B cell (primary cell): ENCODE measurements around the gene LRRC7.

Experiments used
- EZH2 ChIP-seq: IDR thresholded peaks from 2 replicates; pipeline ENCODE4 v1.6.1; 2012; ENCODE audit warnings: borderline replicate concordance, low read depth, mild to moderate bottlenecking, moderate library complexity, low read length; ENCODE audit not compliant: insufficient read depth, poor library complexity, severe bottlenecking
- TF ChIP-seq, protein P1 (sequence below): fragments of 200-600 bp; IDR thresholded peaks from one replicate; pipeline ENCODE4 v1.8.0; 2022; ENCODE audit warnings: antibody characterized with exemption, mild to moderate bottlenecking

DNA sequence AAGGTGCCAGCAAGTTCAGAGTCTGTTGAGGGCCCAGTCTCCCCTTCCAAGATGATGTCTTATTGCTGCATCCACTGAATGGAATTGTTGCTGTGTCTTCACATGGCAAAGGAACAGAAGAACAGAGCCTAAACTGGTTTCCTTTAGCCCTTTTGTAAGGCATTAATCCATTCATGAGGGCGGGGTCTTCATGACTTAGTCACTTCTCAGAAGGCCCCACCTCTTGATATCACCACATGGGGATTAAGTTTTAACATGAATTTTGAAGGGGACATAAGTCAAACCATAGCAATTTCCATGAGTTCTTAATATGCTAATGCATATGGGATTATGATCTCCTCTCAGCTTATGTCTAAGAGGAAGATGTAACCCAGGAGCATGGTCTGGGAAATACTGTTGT, 182.9 kb downstream of the LRRC7 start:
- TF ChIP-seq, protein P1, sequence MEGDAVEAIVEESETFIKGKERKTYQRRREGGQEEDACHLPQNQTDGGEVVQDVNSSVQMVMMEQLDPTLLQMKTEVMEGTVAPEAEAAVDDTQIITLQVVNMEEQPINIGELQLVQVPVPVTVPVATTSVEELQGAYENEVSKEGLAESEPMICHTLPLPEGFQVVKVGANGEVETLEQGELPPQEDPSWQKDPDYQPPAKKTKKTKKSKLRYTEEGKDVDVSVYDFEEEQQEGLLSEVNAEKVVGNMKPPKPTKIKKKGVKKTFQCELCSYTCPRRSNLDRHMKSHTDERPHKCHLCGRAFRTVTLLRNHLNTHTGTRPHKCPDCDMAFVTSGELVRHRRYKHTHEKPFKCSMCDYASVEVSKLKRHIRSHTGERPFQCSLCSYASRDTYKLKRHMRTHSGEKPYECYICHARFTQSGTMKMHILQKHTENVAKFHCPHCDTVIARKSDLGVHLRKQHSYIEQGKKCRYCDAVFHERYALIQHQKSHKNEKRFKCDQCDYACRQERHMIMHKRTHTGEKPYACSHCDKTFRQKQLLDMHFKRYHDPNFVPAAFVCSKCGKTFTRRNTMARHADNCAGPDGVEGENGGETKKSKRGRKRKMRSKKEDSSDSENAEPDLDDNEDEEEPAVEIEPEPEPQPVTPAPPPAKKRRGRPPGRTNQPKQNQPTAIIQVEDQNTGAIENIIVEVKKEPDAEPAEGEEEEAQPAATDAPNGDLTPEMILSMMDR = no peak
- no peak for TF ChIP-seq EZH2
